ENCODE data around the gene MAP4K1.

The MAP4K1 gene

GRCh38 chr19:38543286-38543806 lies 74.4 kb downstream of the MAP4K1 start:
- no peak for DNase-seq

GRCh38 chr19:38542040-38542439 lies 75.7 kb downstream of the MAP4K1 start:
- DNase-seq, result no peak

GRCh38 chr19:38539751-38540150 lies 78.0 kb downstream of the MAP4K1 start:
- no peak for DNase-seq

GRCh38 chr19:38538793-38539528 lies 78.8 kb downstream of the MAP4K1 start:
- DNase-seq, result no peak

- no peak for DNase-seq
Measured at GRCh38 chr19:38538386-38538785, 79.4 kb downstream of the MAP4K1 start.
